Thoracic aorta (tissue), 2 donors: Measurements from ENCODE around the gene PGAM1. TPM values are rescaled to one million over a fixed set of nuclear protein-coding genes. Genes with fewer than 3 reads are reported as not detected.

Source experiments
- ATAC-seq: fragments of 150-250 bp; one replicate; pipeline ENCODE4 v1.8.0; 2017; ENCODE audit warnings: low read depth; ENCODE audit not compliant: insufficient number of reproducible peaks, low FRiP score
- DNase-seq: peaks from one replicate; pipeline ENCODE4 v3.0.0-alpha.2; 2020; ENCODE audit warnings: low spot score
- H3K27ac ChIP-seq, 2 donors: fragments of 200-600 bp; sonication (generic); 1 replicate in 1 of 2; 2 replicates in 1 of 2; pipeline ENCODE4 v1.5.1; 2016; ENCODE audit warnings: mild to moderate bottlenecking in 2 of 2, moderate library complexity in 2 of 2
- H3K27me3 ChIP-seq: fragments of 200-600 bp; sonication (generic); replicated peaks from 2 replicates; pipeline ENCODE4 v1.6.0; 2016; ENCODE audit warnings: mild to moderate bottlenecking; ENCODE audit not compliant: insufficient read depth
- H3K36me3 ChIP-seq: fragments of 200-600 bp; sonication (generic); one replicate; pipeline ENCODE4 v1.5.1; 2016
- H3K4me1 ChIP-seq, 2 donors: fragments of 200-600 bp; sonication (generic); 1 replicate in 1 of 2; 2 replicates in 1 of 2; pipeline versions ENCODE4 v1.5.1 to v1.6.0; 2016; ENCODE audit warnings: low read depth in 2 of 2, mild to moderate bottlenecking in 1 of 2; ENCODE audit not compliant: control insufficient read depth in 1 of 2
- H3K4me3 ChIP-seq: fragments of 200-600 bp; sonication (generic); 2 replicates; pipeline ENCODE4 v1.5.1; 2016; ENCODE audit warnings: mild to moderate bottlenecking
- H3K9me3 ChIP-seq: fragments of 200-600 bp; sonication (generic); 2 replicates; pipeline ENCODE4 v1.5.1; 2016
- total RNA-seq, 2 donors: library from RNA; depleted of rRNA; stranded (reverse); fragments of >200 nt; gene quantifications; one replicate each; pipeline versions ENCODE4 v1.1.0 to v1.2.3, GENCODE V29; 2016
- TF ChIP-seq, protein P1 (sequence below): fragments of 200-600 bp; sonication (generic); IDR thresholded peaks from one replicate; pipeline ENCODE4 v1.5.1; 2019; ENCODE audit warnings: antibody characterized with exemption

The PGAM1 gene
- total RNA-seq, 2 donors from 2014 or later = 199 to 231 TPM

- H3K36me3 ChIP-seq = peaks cover 14% of the 10 kb centered on the region
- no peaks in the 10 kb centered on the region for H3K27me3 ChIP-seq
- H3K4me1 ChIP-seq = peaks cover 23 to 31% of the 10 kb centered on the region in 2 donors
- TF ChIP-seq, protein P1, sequence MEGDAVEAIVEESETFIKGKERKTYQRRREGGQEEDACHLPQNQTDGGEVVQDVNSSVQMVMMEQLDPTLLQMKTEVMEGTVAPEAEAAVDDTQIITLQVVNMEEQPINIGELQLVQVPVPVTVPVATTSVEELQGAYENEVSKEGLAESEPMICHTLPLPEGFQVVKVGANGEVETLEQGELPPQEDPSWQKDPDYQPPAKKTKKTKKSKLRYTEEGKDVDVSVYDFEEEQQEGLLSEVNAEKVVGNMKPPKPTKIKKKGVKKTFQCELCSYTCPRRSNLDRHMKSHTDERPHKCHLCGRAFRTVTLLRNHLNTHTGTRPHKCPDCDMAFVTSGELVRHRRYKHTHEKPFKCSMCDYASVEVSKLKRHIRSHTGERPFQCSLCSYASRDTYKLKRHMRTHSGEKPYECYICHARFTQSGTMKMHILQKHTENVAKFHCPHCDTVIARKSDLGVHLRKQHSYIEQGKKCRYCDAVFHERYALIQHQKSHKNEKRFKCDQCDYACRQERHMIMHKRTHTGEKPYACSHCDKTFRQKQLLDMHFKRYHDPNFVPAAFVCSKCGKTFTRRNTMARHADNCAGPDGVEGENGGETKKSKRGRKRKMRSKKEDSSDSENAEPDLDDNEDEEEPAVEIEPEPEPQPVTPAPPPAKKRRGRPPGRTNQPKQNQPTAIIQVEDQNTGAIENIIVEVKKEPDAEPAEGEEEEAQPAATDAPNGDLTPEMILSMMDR = no peak
- DNase-seq (no peak), ATAC-seq (no peak)
- no peaks in the 10 kb centered on the region for H3K9me3 ChIP-seq
- H3K27ac ChIP-seq = peak overlapping the region; percentile 68 to 76
- H3K4me3 ChIP-seq = peak overlapping the region; percentile 93
Observed at GRCh38 chr10:97426776-97427570, 982 bp downstream of the PGAM1 start.

GRCh38 chr10:97427571-97428179, 1.7 kb downstream of the PGAM1 start:
- no peaks in the 10 kb centered on the region for H3K27me3 ChIP-seq
- H3K27ac ChIP-seq = peak overlapping the region in 1 of 2 donors; percentile 20
- peaks cover 23 to 31% of the 10 kb centered on the region in 2 donors for H3K4me1 ChIP-seq
- peaks cover 16% of the 10 kb centered on the region for H3K36me3 ChIP-seq
- TF ChIP-seq, protein P1 = no peak
- DNase-seq (no peak), ATAC-seq (no peak)
- H3K4me3 ChIP-seq = peak overlapping the region; percentile 93
- no peaks in the 10 kb centered on the region for H3K9me3 ChIP-seq

- no peak for DNase-seq
- peak overlapping the region; percentile 93 for H3K4me3 ChIP-seq
- H3K27ac ChIP-seq = no peak overlapping the region
- no peaks in the 10 kb centered on the region for H3K9me3 ChIP-seq
- peaks cover 19% of the 10 kb centered on the region for H3K36me3 ChIP-seq
- TF ChIP-seq, protein P1 = no peak
- H3K4me1 ChIP-seq = peaks cover 23 to 31% of the 10 kb centered on the region in 2 donors
- no peak for ATAC-seq
- no peaks in the 10 kb centered on the region for H3K27me3 ChIP-seq
Observed at GRCh38 chr10:97428572-97428981, 2.6 kb downstream of the PGAM1 start.

DNA sequence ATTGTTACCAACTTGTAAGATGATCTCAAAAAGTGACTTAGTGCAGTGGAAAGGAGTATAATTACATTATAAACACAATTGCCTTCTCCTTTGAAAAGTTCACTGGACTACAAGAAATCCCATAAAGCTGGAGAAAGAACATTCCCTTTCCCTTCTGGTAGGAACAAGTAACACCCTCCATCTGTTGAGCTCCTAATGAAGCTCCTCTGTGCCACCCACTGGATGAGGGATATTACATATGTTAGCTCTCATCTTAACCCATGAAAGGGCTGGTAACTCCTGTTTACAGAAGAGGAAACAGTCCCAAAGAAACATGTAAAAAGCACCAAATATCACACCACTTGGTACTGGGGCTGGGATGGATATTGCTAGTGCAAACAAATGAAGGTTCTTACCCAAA, 8.1 kb downstream of the PGAM1 start:
- Histone ChIP-seq H3K9me3 (no peaks in the 10 kb centered on the region), H3K27me3 (no peaks in the 10 kb centered on the region), H3K4me1 (no peaks in the 10 kb centered on the region), H3K4me3 (no peak overlapping the region), H3K27ac (no peak overlapping the region), H3K36me3 (peaks cover 65% of the 10 kb centered on the region)
- ATAC-seq = no peak
- TF ChIP-seq, protein P1 = no peak
- no peak for DNase-seq

GRCh38 chr10:97434557-97434956, 8.6 kb downstream of the PGAM1 start:
- TF ChIP-seq, protein P1 = no peak
- no peak for ATAC-seq
- no peak overlapping the region for H3K27ac ChIP-seq
- no peaks in the 10 kb centered on the region for H3K4me1 ChIP-seq
- peaks cover 68% of the 10 kb centered on the region for H3K36me3 ChIP-seq
- H3K27me3 ChIP-seq = no peaks in the 10 kb centered on the region
- H3K4me3 ChIP-seq = no peak overlapping the region
- no peaks in the 10 kb centered on the region for H3K9me3 ChIP-seq
- DNase-seq = no peak
